Peyer's patch (tissue), 4 donors: ENCODE results near the gene LMF1.

Experiments
- POLR2A ChIP-seq, 2 donors: fragments of 450-650 bp; IDR thresholded peaks; one replicate each; pipeline ENCODE4 v1.5.1; 2017; ENCODE audit warnings: antibody characterized with exemption in 2 of 2, mild to moderate bottlenecking in 2 of 2, moderate library complexity in 2 of 2
- TF ChIP-seq, protein P1 (sequence below), 6 experiments: fragments of 450-650 bp in 4 of 6; fragments of 200-600 bp in 2 of 6; sonication (generic) in 1 of 6; IDR thresholded peaks; one replicate each; pipeline ENCODE4 v1.5.1; 2017 to 2019; ENCODE audit warnings: antibody characterized with exemption in 6 of 6, mild to moderate bottlenecking in 3 of 6, moderate library complexity in 1 of 6

DNA sequence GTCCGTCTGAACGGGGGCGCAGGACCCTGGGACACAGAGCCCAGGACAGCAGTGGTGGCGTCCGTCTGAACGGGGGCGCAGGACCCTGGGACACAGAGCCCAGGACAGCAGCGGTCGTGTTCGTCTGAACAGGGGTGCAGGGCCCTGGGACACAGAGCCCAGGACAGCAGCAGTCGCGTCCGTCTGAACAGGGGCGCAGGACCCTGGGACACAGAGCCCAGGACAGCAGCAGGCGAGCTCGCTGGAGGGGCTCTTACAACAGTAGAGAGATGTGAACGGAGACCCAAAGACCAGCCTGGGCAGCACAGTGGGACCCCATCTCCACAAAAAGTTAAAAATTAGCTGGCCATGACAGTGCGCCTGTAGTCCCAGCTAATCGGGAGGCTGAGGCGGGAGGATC lies 40.7 kb downstream of the LMF1 start:
- TF ChIP-seq POLR2A (IDR thresholded peaks at IDR 0.05): no peak
- TF ChIP-seq, protein P1, sequence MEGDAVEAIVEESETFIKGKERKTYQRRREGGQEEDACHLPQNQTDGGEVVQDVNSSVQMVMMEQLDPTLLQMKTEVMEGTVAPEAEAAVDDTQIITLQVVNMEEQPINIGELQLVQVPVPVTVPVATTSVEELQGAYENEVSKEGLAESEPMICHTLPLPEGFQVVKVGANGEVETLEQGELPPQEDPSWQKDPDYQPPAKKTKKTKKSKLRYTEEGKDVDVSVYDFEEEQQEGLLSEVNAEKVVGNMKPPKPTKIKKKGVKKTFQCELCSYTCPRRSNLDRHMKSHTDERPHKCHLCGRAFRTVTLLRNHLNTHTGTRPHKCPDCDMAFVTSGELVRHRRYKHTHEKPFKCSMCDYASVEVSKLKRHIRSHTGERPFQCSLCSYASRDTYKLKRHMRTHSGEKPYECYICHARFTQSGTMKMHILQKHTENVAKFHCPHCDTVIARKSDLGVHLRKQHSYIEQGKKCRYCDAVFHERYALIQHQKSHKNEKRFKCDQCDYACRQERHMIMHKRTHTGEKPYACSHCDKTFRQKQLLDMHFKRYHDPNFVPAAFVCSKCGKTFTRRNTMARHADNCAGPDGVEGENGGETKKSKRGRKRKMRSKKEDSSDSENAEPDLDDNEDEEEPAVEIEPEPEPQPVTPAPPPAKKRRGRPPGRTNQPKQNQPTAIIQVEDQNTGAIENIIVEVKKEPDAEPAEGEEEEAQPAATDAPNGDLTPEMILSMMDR (IDR thresholded peaks at IDR 0.05): no peak
